Keratinocyte (primary cell): ENCODE results near the gene CUBN. TPM values are rescaled to one million over a fixed set of nuclear protein-coding genes. Genes with fewer than 3 reads are reported as not detected.

Source experiments
- DNase-seq: peaks from one replicate; pipeline ENCODE4 v3.0.0-alpha.2; 2011; ENCODE audit warnings: low read depth, missing footprints, low spot score
- FAIRE-seq: peaks from 2 replicates; lab custom pipeline; 2011; peaks lifted over from hg19 to GRCh38; lab: Jason Lieb, UNC
- H2AFZ ChIP-seq: 2 replicates; pipeline ENCODE4 v1.6.0; 2012; ENCODE audit warnings: low read length, control low read depth, inconsistent platforms; ENCODE audit not compliant: control insufficient read depth
- H3K27ac ChIP-seq: 2 replicates; pipeline ENCODE4 v1.5.1; 2011; ENCODE audit warnings: low read length; ENCODE audit not compliant: control insufficient read depth, insufficient read depth
- H3K27me3 ChIP-seq: 3 replicates; pipeline ENCODE4 v1.6.0; 2011; ENCODE audit warnings: low read length; ENCODE audit not compliant: control insufficient read depth, insufficient read depth; ENCODE audit errors: extremely low read depth
- H3K36me3 ChIP-seq, 2 experiments: 2 replicates in 1 of 2; 3 replicates in 1 of 2; pipeline ENCODE4 v1.5.1; 2011; ENCODE audit warnings: low read length in 2 of 2, mild to moderate bottlenecking in 1 of 2; ENCODE audit not compliant: control insufficient read depth in 2 of 2, insufficient read depth in 2 of 2; ENCODE audit errors: extremely low read depth in 1 of 2
- H3K4me1 ChIP-seq: 3 replicates; pipeline ENCODE4 v1.5.1; 2011; ENCODE audit warnings: low read length; ENCODE audit not compliant: control insufficient read depth, insufficient read depth; ENCODE audit errors: extremely low read depth
- H3K4me2 ChIP-seq: 3 replicates; pipeline ENCODE4 v1.6.0; 2011; ENCODE audit warnings: low read depth, low read length; ENCODE audit not compliant: control insufficient read depth, insufficient read depth; ENCODE audit errors: extremely low read depth
- H3K4me3 ChIP-seq, 3 experiments: fragments of 200-600 bp in 1 of 3; sonication (generic) in 1 of 3; 2 replicates in 2 of 3; 3 replicates in 1 of 3; pipeline ENCODE4 v1.5.1; 2011 to 2016; ENCODE audit warnings: low read length in 3 of 3, mild to moderate bottlenecking in 3 of 3, control low read depth in 2 of 3, inconsistent platforms in 1 of 3, low read depth in 1 of 3, mixed read lengths in 1 of 3, mixed run types in 1 of 3, moderate library complexity in 1 of 3; ENCODE audit not compliant: control insufficient read depth in 2 of 3, insufficient read depth in 2 of 3; ENCODE audit errors: extremely low read depth in 1 of 3
- H3K79me2 ChIP-seq: 2 replicates; pipeline ENCODE4 v1.6.0; 2012; ENCODE audit warnings: low read length; ENCODE audit not compliant: control insufficient read depth, insufficient read depth
- H3K9ac ChIP-seq: 3 replicates; pipeline ENCODE4 v1.6.0; 2011; ENCODE audit warnings: low read length; ENCODE audit not compliant: control insufficient read depth, insufficient read depth; ENCODE audit errors: extremely low read depth
- H3K9me1 ChIP-seq: 3 replicates; pipeline ENCODE4 v1.6.0; 2011; ENCODE audit warnings: low read length; ENCODE audit not compliant: control insufficient read depth, insufficient read depth; ENCODE audit errors: extremely low read depth
- H3K9me3 ChIP-seq: 2 replicates; pipeline ENCODE4 v1.5.1; 2012; ENCODE audit warnings: low read depth, low read length; ENCODE audit not compliant: control insufficient read depth
- H4K20me1 ChIP-seq: 3 replicates; pipeline ENCODE4 v1.6.0; 2011; ENCODE audit warnings: low read length; ENCODE audit not compliant: control insufficient read depth, insufficient read depth; ENCODE audit errors: extremely low read depth
- CTCF ChIP-seq, 3 experiments: IDR thresholded peaks in 1 of 3; conservative IDR thresholded peaks in 1 of 3; optimal IDR thresholded peaks in 1 of 3; 2 replicates in 2 of 3; 3 replicates in 1 of 3; pipeline versions ENCODE3 to v1.5.1; 2011; ENCODE audit warnings: low read length in 3 of 3, mild to moderate bottlenecking in 3 of 3, moderate library complexity in 2 of 3, control low read depth in 1 of 3, inconsistent platforms in 1 of 3; ENCODE audit not compliant: insufficient read depth in 2 of 3; ENCODE audit errors: extremely low read depth in 1 of 3
- EZH2 ChIP-seq: IDR thresholded peaks from one replicate; pipeline ENCODE4 v1.6.1; 2012; ENCODE audit warnings: inconsistent platforms, mild to moderate bottlenecking, low read length, moderate library complexity
- dilution Hi-C: fragments of 300-500 bp; cut with MboI; formaldehyde crosslinking; loops from one replicate; pipeline ENCODE4 v1.7.0; 2020; ENCODE audit warnings: low sequenced_read_pairs; ENCODE audit not compliant: extremely low pct_ligation_motif_present
- polyA plus RNA-seq, 5 experiments: library from polyadenylated mRNA; depleted of rRNA in 3 of 5; stranded (reverse) in 3 of 5; stranded (forward) in 1 of 5; unstranded in 1 of 5; fragments of >200 nt; gene quantifications; 1 replicate in 1 of 5; 2 replicates in 3 of 5; 3 replicates in 1 of 5; pipeline versions ENCODE4 v1.2.1 to v1.2.3, GENCODE V29; 2011 to 2012; ENCODE audit warnings: missing spikeins in 2 of 5, low read depth in 1 of 5, low replicate concordance in 1 of 5

Gene CUBN
- polyA plus RNA-seq, 1 donor (not counting 4 experiments of a cell fraction or from before 2014, with no cell fraction given), result 0.07 TPM

GRCh38 chr10:16992611-16993119 is 136.9 kb downstream of the CUBN start:
- no peak for DNase-seq
- H3K4me1 ChIP-seq, result peaks cover 6% of the 10 kb centered on the region
- dilution Hi-C loops, result no loop called here
- H3K9me3 ChIP-seq, result no peaks in the 10 kb centered on the region
- H3K4me2 ChIP-seq, result no peak overlapping the region
- H3K27ac ChIP-seq, result no peak overlapping the region
- TF ChIP-seq EZH2, result no peak
- TF ChIP-seq CTCF (optimal IDR thresholded peaks at IDR 0.05 in 1 of 3, IDR thresholded peaks at IDR 0.05 in 1 of 3, conservative IDR thresholded peaks at IDR 0.05 in 1 of 3; ENCODE audit: extremely low read depth in 1 of 3, insufficient read depth in 2 of 3, low read length in 3 of 3), result no peak
- H3K79me2 ChIP-seq, result no peaks in the 10 kb centered on the region
- no peaks in the 10 kb centered on the region for H3K9me1 ChIP-seq
- H3K4me3 ChIP-seq, result no peak overlapping the region
- H2AFZ ChIP-seq, result no peak overlapping the region
- no peak for FAIRE-seq
- no peaks in the 10 kb centered on the region for H3K36me3 ChIP-seq
- H3K9ac ChIP-seq, result no peak overlapping the region
- H3K27me3 ChIP-seq, result no peaks in the 10 kb centered on the region
- no peaks in the 10 kb centered on the region for H4K20me1 ChIP-seq

- FAIRE-seq (no peak), DNase-seq (no peak)
- H3K9ac ChIP-seq, result no peak overlapping the region
- H3K27ac ChIP-seq, result no peak overlapping the region
- H3K4me3 ChIP-seq, result no peak overlapping the region
- peaks cover 13% of the 10 kb centered on the region for H3K4me1 ChIP-seq
- no peaks in the 10 kb centered on the region for H3K36me3 ChIP-seq
- no peaks in the 10 kb centered on the region for H3K9me1 ChIP-seq
- no peak overlapping the region for H2AFZ ChIP-seq
- dilution Hi-C loops, result no loop called here
- no peak overlapping the region for H3K4me2 ChIP-seq
- H4K20me1 ChIP-seq, result no peaks in the 10 kb centered on the region
- H3K9me3 ChIP-seq, result no peaks in the 10 kb centered on the region
- TF ChIP-seq CTCF (optimal IDR thresholded peaks at IDR 0.05 in 1 of 3, IDR thresholded peaks at IDR 0.05 in 1 of 3, conservative IDR thresholded peaks at IDR 0.05 in 1 of 3; ENCODE audit: extremely low read depth in 1 of 3, insufficient read depth in 2 of 3, low read length in 3 of 3), result no peak
- TF ChIP-seq EZH2, result no peak
- H3K27me3 ChIP-seq, result no peaks in the 10 kb centered on the region
- no peaks in the 10 kb centered on the region for H3K79me2 ChIP-seq
These were observed 138.6 kb downstream of the CUBN start for GRCh38 chr10:16991011-16991410.
